NCI-H1436 treated with DMSO at 0.1 percent for 48 hours (cell line): ENCODE measurements around the gene PIK3CG.
"Not testable (repeated sequence)": the region's sequence is repeated elsewhere in the genome, so short reads cannot be mapped to it uniquely, and the experiment has no call there.

Experiments used
- DNase-seq: peaks from one replicate; lab custom pipeline; 2025; lab: John Stamatoyannopoulos, UW

The PIK3CG gene

GRCh38 chr7:106887421-106887820 is 22.3 kb downstream of the PIK3CG start:
- DNase-seq: no peak

- no peak for DNase-seq
Measured at GRCh38 chr7:106888204-106888603, 23.1 kb downstream of the PIK3CG start.

GRCh38 chr7:106890952-106891351 is 25.9 kb downstream of the PIK3CG start:
- DNase-seq: no peak

GRCh38 chr7:106891548-106892410 is 26.7 kb downstream of the PIK3CG start:
- no peak for DNase-seq

- DNase-seq: no peak
Measured at GRCh38 chr7:106893591-106893990, 28.5 kb downstream of the PIK3CG start.

GRCh38 chr7:106895246-106895864 is 30.3 kb downstream of the PIK3CG start:
- no peak for DNase-seq

GRCh38 chr7:106896231-106896630 is 31.1 kb downstream of the PIK3CG start:
- DNase-seq: peak; percentile 29

- not testable (repeated sequence) for DNase-seq
Measured at GRCh38 chr7:106897553-106897952, 32.5 kb downstream of the PIK3CG start.

GRCh38 chr7:106898967-106899366 is 33.9 kb downstream of the PIK3CG start:
- not testable (repeated sequence) for DNase-seq

- no peak for DNase-seq
Measured at GRCh38 chr7:106901828-106902441, 36.9 kb downstream of the PIK3CG start.

- no peak for DNase-seq
Measured at GRCh38 chr7:106905734-106906133, 40.7 kb downstream of the PIK3CG start.

- DNase-seq: no peak
Measured at GRCh38 chr7:106911959-106912358, 46.9 kb downstream of the PIK3CG start.

GRCh38 chr7:106914018-106914607 is 49.0 kb downstream of the PIK3CG start:
- no peak for DNase-seq

- DNase-seq: no peak
Measured at GRCh38 chr7:106915407-106915806, 50.3 kb downstream of the PIK3CG start.

- DNase-seq: no peak
Measured at GRCh38 chr7:106915873-106916272, 50.8 kb downstream of the PIK3CG start.

GRCh38 chr7:106916679-106917078 is 51.6 kb downstream of the PIK3CG start:
- DNase-seq: no peak

GRCh38 chr7:106918991-106919390 is 53.9 kb downstream of the PIK3CG start:
- no peak for DNase-seq

- DNase-seq: not testable (repeated sequence)
Measured at GRCh38 chr7:106924468-106924867, 59.4 kb downstream of the PIK3CG start.

GRCh38 chr7:106926892-106927291 is 61.8 kb downstream of the PIK3CG start:
- DNase-seq: no peak

GRCh38 chr7:106927536-106927935 is 62.5 kb downstream of the PIK3CG start:
- DNase-seq: no peak

GRCh38 chr7:106929616-106930015 is 64.5 kb downstream of the PIK3CG start:
- not testable (repeated sequence) for DNase-seq

- no peak for DNase-seq
Measured at GRCh38 chr7:106936236-106936635, 71.2 kb downstream of the PIK3CG start.

- not testable (repeated sequence) for DNase-seq
Measured at GRCh38 chr7:106938122-106938521, 73.0 kb downstream of the PIK3CG start.
